Choroid plexus epithelial cell (primary cell): Measurements from ENCODE around the gene GTSE1.
A peak's percentile ranks its signal among the peaks of the same experiment; 100 is the strongest.

Experiments used
- DNase-seq: peaks from one replicate; pipeline ENCODE4 v3.0.0-alpha.2; 2010; ENCODE audit warnings: low read depth
- H3K4me3 ChIP-seq: 2 replicates; pipeline ENCODE4 v1.5.1; 2011; ENCODE audit warnings: low read depth, mild to moderate bottlenecking, control low read depth, low read length, moderate library complexity
- CTCF ChIP-seq: conservative IDR thresholded peaks from 2 replicates; pipeline ENCODE4 v1.5.1; 2011; ENCODE audit warnings: low read depth, mild to moderate bottlenecking, control low read depth, inconsistent platforms, low read length, moderate library complexity

The GTSE1 gene

DNA sequence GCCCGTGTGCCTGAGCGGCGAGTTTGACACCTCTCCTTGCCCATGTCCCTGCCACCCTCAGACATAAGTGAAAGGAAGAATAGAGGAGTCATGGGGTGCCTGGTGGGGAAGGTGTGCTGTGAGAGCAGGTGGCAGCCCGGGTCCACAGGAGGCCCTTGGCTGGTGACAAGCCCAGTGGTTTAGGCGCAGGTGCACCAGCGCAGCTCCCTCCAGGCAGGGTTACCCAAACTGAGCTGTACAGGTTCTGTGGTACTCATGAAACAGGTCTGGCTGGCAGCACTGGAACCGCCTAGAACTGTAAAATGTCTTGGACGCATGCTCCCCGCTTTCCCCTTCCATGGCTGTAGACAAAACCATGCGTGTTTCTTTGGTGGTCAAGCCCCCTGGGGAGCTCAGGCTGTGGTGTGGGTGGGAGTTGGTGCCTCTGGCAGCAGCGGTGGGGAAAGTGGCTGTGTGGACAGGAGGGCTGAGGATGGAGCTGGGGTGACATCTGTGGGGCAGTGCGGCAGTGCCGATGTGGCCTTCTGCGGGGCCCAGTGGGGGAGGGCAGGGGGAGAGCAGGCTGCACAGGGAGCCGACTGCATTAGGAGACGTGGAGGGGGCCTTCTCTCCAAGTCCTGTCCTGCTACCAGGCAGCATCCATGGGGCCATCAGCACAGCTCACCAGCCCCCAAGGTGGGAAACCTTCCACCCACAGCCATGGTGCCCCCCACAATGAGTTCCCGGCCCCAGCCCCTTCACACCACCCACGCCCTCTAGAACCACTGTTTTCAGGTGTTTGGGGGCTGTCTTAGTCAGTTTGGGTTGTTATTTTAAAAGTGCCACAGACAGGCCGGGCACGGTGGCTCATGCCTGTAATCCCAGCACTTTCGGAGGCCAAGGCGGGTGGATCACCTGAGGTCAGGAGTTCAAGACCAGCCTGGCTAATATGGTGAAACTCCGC is 5.6 kb upstream of the GTSE1 start:
- no peak for TF ChIP-seq CTCF
- no peak overlapping the region for H3K4me3 ChIP-seq
- no peak for DNase-seq

DNA sequence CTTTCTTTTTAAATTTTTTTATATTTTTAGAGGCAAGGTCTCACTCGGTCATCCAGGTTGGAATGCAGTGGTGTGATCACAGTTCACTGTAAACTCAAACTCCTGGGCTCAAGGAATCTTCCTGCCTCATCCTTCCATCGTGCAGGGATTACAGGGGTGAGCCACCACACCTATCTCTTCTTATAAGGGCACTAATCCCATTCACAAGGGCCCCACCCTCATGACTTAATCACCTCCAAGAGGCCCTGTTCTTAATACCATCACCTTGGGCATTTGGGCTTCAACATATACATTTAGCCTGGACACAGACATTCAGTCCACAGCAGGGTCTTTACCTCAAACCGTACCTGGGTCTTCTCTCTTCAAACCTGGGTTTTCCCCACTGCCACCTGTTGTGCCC is 4.5 kb upstream of the GTSE1 start:
- H3K4me3 ChIP-seq = no peak overlapping the region
- DNase-seq = no peak
- TF ChIP-seq CTCF = no peak

GRCh38 chr22:46292732-46293131 is 3.9 kb upstream of the GTSE1 start:
- no peak overlapping the region for H3K4me3 ChIP-seq
- no peak for TF ChIP-seq CTCF
- no peak for DNase-seq

GRCh38 chr22:46293577-46294260 is 3.0 kb upstream of the GTSE1 start:
- peak; percentile 76 for DNase-seq
- no peak overlapping the region for H3K4me3 ChIP-seq

DNA sequence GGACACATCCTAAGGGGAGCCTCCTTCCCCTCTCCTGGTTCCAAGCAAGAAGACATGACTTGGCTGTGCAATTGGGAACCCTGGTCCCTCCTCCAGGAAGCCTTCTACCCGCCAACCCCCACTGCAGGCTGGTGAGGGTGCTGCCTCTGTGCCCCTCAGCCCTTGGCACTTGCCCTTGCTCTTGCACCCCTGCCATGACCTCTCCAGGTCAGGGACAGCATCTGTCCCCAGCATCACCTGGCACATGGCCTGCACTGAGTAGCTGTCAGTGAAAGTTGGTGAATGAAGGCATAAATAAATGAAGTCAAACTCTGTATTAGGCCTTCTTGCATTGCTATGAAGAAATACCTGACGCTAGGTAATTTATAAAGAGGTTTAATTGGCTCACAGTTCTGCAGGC is 1.9 kb upstream of the GTSE1 start:
- H3K4me3 ChIP-seq = no peak overlapping the region
- TF ChIP-seq CTCF = no peak
- DNase-seq = no peak

More at GRCh38 chr22:46293577-46294260, 3.0 kb upstream of the GTSE1 start:
- no peak for TF ChIP-seq CTCF

DNA sequence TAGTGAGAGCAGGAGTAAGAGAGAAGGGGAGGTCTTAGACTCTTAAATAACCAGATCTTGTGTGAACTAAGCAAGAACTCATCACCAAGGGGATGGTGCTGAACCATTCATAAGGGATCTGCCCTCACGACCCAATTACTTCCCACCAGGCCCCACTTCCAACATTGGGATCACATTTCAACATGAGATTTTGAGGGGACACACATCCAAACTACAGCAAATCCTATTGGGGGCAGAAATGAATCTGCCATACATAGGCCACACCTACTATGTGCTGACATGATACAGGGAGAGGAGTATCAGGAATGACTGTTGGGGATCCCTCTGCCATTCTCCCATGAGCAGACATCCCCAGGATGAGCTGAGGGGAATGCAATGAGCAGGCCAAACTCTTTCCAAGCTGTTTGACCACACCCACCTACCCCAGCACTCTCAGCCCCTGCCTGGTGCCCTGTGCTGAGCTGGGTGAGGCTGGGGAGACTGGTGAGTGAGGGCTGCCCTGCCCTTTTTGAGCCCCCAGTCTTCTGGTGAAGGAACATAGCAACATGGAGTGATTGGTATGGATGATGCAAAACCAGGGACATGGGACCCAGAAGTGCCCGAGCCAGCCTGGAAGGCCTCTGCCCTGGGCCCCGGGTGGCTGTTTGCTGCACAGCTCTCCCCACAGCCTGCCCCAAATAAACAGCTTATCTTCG is 1.2 kb upstream of the GTSE1 start:
- TF ChIP-seq CTCF = no peak
- no peak for DNase-seq

More for the DNA sequence above, 1.2 kb upstream of the GTSE1 start:
- H3K4me3 ChIP-seq = no peak overlapping the region
